Right ventricle myocardium inferior (tissue), 1 donor: ENCODE measurements around the gene NUP35. TPM values are rescaled to one million over a fixed set of nuclear protein-coding genes. Genes with fewer than 3 reads are reported as not detected.
"Not testable (repeated sequence)": the region's sequence is repeated elsewhere in the genome, so short reads cannot be mapped to it uniquely, and the experiment has no call there.

Experiments
- ATAC-seq: fragments of 200-7000 bp; cut with Tn5 transposase; one replicate; pipeline ENCODE4 v1.9.1; 2020; ENCODE audit warnings: mild to moderate bottlenecking, moderate library complexity
- DNase-seq: peaks from one replicate; pipeline ENCODE4 v3.0.0; 2021; ENCODE audit errors: missing footprints
- intact Hi-C: fragments of 100-400 bp; cut with DNase I; formaldehyde crosslinking; loops from one replicate; pipeline ENCODE4 v1.11.0; 2022
- total RNA-seq: library from RNA; stranded (reverse); fragmentation: NEBNext Ultra II Directional; extraction: Animal tissue kit (Norgen Biotek cat#: 25700); gene quantifications from one replicate; pipeline ENCODE4 v1.2.1, GENCODE V29; 2021
- donor health status: DM: no; HTN: yes; CAD: no; lungs with severe emphysema.

Gene NUP35
- total RNA-seq, 1 donor from 2014 or later = 8.0 TPM

- no peak for ATAC-seq
- no peak for DNase-seq
- intact Hi-C loops = loop anchor here (2.0 kb wide), 2 partner anchors 46 to 86 kb away; partner anchors contain the start of genes DUSP19 and NCKAP1
Measured at GRCh38 chr2:183124957-183125255, 663 bp downstream of the NUP35 start.

GRCh38 chr2:183125659-183126341, 1.6 kb downstream of the NUP35 start:
- intact Hi-C loops = loop anchor here (2.0 kb wide), 2 partner anchors 47 to 87 kb away; partner anchors contain the start of genes DUSP19 and NCKAP1
- DNase-seq (peak; percentile 60), ATAC-seq (no peak)

GRCh38 chr2:183126635-183127034, 2.4 kb downstream of the NUP35 start:
- ATAC-seq (no peak), DNase-seq (no peak)
- intact Hi-C loops = no loop called here

- no peak for ATAC-seq
- intact Hi-C loops = no loop called here
- no peak for DNase-seq
Measured at GRCh38 chr2:183134016-183134415, 9.8 kb downstream of the NUP35 start.

- ATAC-seq = no peak
- intact Hi-C loops = no loop called here
- DNase-seq = no peak
Measured at GRCh38 chr2:183148955-183149354, 24.7 kb downstream of the NUP35 start.

- DNase-seq (no peak), ATAC-seq (peak; percentile 60)
- intact Hi-C loops = no loop called here
Measured at GRCh38 chr2:183149489-183149888, 25.2 kb downstream of the NUP35 start.

- ATAC-seq, intact Hi-C loops, DNase-seq: not testable (repeated sequence)
Measured at GRCh38 chr2:183152280-183152679, 28.0 kb downstream of the NUP35 start.

GRCh38 chr2:183153967-183154366, 29.7 kb downstream of the NUP35 start:
- DNase-seq = no peak
- no peak for ATAC-seq
- intact Hi-C loops = no loop called here

- intact Hi-C loops, DNase-seq, ATAC-seq: not testable (repeated sequence)
Measured at GRCh38 chr2:183154772-183155171, 30.5 kb downstream of the NUP35 start.

- intact Hi-C loops = no loop called here
- ATAC-seq = no peak
Measured at GRCh38 chr2:183157131-183157530, 32.9 kb downstream of the NUP35 start.

GRCh38 chr2:183162362-183162761, 38.1 kb downstream of the NUP35 start:
- DNase-seq (no peak), ATAC-seq (no peak)
- intact Hi-C loops = no loop called here

More at GRCh38 chr2:183157131-183157530, 32.9 kb downstream of the NUP35 start:
- no peak for DNase-seq

- DNase-seq = no peak
- intact Hi-C loops = no loop called here
- ATAC-seq = no peak
Measured at GRCh38 chr2:183163821-183164649, 39.8 kb downstream of the NUP35 start.

GRCh38 chr2:183164650-183165015, 40.4 kb downstream of the NUP35 start:
- no peak for DNase-seq
- intact Hi-C loops = no loop called here
- ATAC-seq = no peak

GRCh38 chr2:183166210-183166609, 42.0 kb downstream of the NUP35 start:
- intact Hi-C loops = no loop called here
- ATAC-seq (no peak), DNase-seq (no peak)

GRCh38 chr2:183166976-183167375, 42.7 kb downstream of the NUP35 start:
- intact Hi-C loops, ATAC-seq, DNase-seq: not testable (repeated sequence)

- ATAC-seq (peak; percentile 10), DNase-seq (no peak)
- intact Hi-C loops = no loop called here
Measured at GRCh38 chr2:183172220-183172887, 48.1 kb downstream of the NUP35 start.

- DNase-seq (no peak), ATAC-seq (no peak)
- intact Hi-C loops = no loop called here
Measured at GRCh38 chr2:183179156-183179555, 54.9 kb downstream of the NUP35 start.

GRCh38 chr2:183185534-183185933, 61.3 kb downstream of the NUP35 start:
- DNase-seq (no peak), ATAC-seq (no peak)
- intact Hi-C loops = no loop called here

- ATAC-seq (no peak), DNase-seq (no peak)
- intact Hi-C loops = no loop called here
Measured at GRCh38 chr2:183186296-183186695, 62.1 kb downstream of the NUP35 start.

GRCh38 chr2:183186766-183187165, 62.5 kb downstream of the NUP35 start:
- DNase-seq (no peak), ATAC-seq (no peak)
- intact Hi-C loops = no loop called here
